ENCODE data around the gene ST3GAL3. TPM values are rescaled to one million over a fixed set of nuclear protein-coding genes. Genes with fewer than 3 reads are reported as not detected.

Gene ST3GAL3
- total RNA-seq, 1 experiment from 2014 or later, result 8.3 TPM

- Histone ChIP-seq H2BK120ac (ENCODE audit: low read depth, low read length, poor library complexity, severe bottlenecking) (no peak overlapping the region), H3K23me2 (ENCODE audit: insufficient read length, low read depth, low read length, poor library complexity, severe bottlenecking) (no peaks in the 10 kb centered on the region), H3K14ac (ENCODE audit: insufficient read depth, low read length) (no peak overlapping the region), H3K79me2 (ENCODE audit: insufficient read depth, low read length) (no peaks in the 10 kb centered on the region), H3K56ac (ENCODE audit: insufficient read length, low read depth, low read length) (no peak overlapping the region), H3K23ac (ENCODE audit: insufficient read length, low read depth, low read length) (no peak overlapping the region), H3K18ac (ENCODE audit: insufficient read length, low read depth, low read length) (no peak overlapping the region), H3K4ac (ENCODE audit: low read depth, low read length) (no peak overlapping the region), H2BK20ac (ENCODE audit: low read depth, low read length, poor library complexity, severe bottlenecking) (no peak overlapping the region), H4K20me1 (ENCODE audit: control insufficient read depth, insufficient read depth, insufficient read length) (no peaks in the 10 kb centered on the region), H2BK15ac (ENCODE audit: low read depth, low read length) (no peak overlapping the region), H4K5ac (ENCODE audit: insufficient read length, low read depth, low read length) (no peak overlapping the region), H3K9ac (ENCODE audit: extremely low read depth, insufficient read length, low read length) (no peak overlapping the region), H3K9me3 (ENCODE audit: control insufficient read depth, low read depth, low read length) (no peaks in the 10 kb centered on the region), H2BK5ac (ENCODE audit: insufficient read length, low read length) (no peak overlapping the region), H3T11ph (ENCODE audit: low read length) (no peak overlapping the region), H2BK12ac (ENCODE audit: insufficient read length, low read depth, low read length) (no peak overlapping the region), H4K8ac (replicated peaks; ENCODE audit: insufficient read length, low read depth, low read length) (no peak overlapping the region), H3K27me3 (ENCODE audit: insufficient read depth, low read length) (no peaks in the 10 kb centered on the region), H3K4me1 (ENCODE audit: insufficient read depth, low read length) (peaks cover 2% of the 10 kb centered on the region; the same call in 1 of the 2 replicates), H2AK5ac (ENCODE audit: insufficient read length, low read length) (no peak overlapping the region), H3K4me2 (ENCODE audit: insufficient read depth, insufficient read length, low read length) (no peak overlapping the region), H3K27ac (ENCODE audit: insufficient read length, low read depth, low read length) (no peak overlapping the region), H3K79me1 (ENCODE audit: insufficient read depth, low read depth, low read length, poor library complexity, severe bottlenecking) (no peaks in the 10 kb centered on the region), H4K91ac (ENCODE audit: insufficient read length, low read depth, low read length) (no peak overlapping the region), H2AFZ (ENCODE audit: low read length) (no peak overlapping the region)
- Mint-ChIP-seq H3K4me3 (no peak overlapping the region), H3K27ac (no peak overlapping the region), H3K27me3 (ENCODE audit: low read depth) (no peaks in the 10 kb centered on the region), H3K9me3 (peaks cover 2 to 6% of the 10 kb centered on the region in 2 experiments; a peak in 4 of 5 replicates), H3K36me3 (ENCODE audit: insufficient read depth in 1 of 3, low read depth in 3 of 3) (peaks cover under 1 to 8% (median 5%) of the 10 kb centered on the region in 3 experiments; a peak in 6 of 7 replicates), H3K4me1 (no peaks in the 10 kb centered on the region)
- no CpG with 5 or more reads among the region's 9 CpGs for WGBS (ENCODE audit: extremely low coverage, insufficient read length, low lambda C conversion rate)
- DNase-seq, result no peak
- no peak for TF ChIP-seq CTCF (conservative IDR thresholded peaks at IDR 0.05)
These were observed 95.8 kb downstream of the ST3GAL3 start for GRCh38 chr1:43803105-43803504.
